ENCODE measurements around the gene SLC22A3.

SLC22A3 gene

DNA sequence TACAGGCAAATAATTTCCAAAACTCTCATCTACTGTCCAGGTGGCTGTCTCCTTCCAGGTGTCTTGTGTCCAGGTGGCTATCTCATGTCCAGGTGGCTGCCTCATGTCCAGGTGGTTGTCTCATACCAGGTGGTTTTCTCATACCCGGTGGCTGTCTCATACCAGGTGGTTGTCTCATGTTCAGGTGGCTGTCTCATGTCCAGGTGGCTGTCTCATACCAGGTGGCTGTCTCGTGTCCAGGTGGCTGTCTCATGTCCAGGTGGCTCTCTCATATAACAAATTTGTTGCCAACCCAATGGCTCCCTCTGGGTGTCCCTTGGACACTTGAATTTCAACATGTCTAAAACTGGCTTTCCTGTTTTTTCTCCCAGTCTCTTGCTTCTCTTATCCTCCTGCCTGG is 14.3 kb upstream of the SLC22A3 start:
- no peak for DNase-seq (ENCODE audit: low read depth in 2 of 2)

DNA sequence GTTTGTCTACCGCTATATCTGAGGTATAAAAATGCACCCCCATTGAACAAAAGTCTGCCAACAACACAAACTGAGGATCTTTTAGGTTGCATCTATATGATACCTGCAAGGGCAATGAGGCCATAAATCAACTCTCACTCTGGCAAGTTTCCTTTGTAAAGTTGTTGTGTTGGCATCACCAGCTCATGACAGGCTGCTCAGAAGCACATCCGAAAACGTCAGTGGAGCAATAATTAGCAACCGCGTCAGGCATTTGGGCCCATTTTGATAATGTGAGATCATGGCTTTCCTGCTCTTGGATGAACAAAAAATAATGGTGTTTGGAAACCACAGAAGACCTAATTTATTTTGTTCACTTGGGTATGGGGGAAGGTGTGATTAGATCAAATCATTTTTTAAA is 12.0 kb upstream of the SLC22A3 start:
- no peak for DNase-seq (ENCODE audit: low read depth in 2 of 2)

DNA sequence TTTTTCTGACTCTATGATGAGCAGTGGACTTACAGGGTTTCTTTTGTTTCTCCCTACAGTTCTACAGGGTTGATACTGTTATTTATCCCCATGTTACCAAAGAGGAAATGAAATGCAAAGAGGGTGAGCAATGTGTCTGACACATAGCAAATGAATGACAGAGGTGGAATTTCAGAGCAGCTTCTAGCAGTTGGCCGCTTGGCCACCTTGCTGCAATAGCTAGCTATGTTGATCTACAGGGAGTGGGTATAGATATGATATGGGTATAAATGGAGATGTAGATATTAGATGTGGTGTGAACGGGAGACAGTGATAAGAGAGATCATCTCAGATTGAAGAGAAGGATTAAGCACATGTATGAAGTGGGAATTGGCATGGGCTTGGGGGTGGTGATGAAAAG is 10.9 kb upstream of the SLC22A3 start:
- DNase-seq (ENCODE audit: low read depth in 2 of 2) = no peak

DNA sequence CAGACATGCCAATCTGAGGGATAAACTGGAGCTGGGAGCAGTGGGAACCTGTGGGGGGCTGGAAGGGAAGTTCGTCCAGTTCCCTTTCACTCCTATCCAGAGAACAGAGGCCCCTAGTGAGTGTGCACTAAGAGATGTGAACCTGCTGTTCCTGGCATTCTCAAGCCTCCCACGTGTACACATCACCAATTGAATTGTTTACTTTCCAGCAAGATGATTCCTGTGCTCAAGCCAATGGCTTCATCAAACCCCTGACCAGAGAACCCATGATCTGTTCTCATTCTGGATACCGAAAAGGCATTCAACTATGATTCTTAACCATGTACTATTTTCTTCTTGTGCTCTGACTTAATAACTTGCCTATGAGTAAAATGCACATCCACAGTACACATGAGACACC is 10.2 kb upstream of the SLC22A3 start:
- no peak for DNase-seq (ENCODE audit: low read depth in 2 of 2)

DNA sequence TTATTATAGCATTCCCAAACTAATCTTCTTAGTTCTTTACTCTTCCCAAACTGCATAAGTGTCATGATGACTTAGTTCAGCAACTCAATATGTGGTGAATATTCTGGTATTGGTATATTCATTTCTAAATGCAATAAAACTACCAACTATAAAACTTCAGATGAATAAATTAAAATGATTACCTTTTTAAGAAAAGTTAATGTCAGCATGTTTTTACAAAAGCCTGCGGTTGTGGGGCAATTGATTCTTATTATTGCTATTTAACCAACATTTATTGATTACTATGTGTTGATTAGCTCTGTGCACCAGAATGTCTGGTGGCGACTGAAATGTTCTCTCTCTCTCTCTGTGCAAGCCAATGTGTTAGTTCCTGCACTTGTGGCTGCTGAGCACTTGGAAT is 5.0 kb upstream of the SLC22A3 start:
- no peak for DNase-seq (ENCODE audit: low read depth in 2 of 2)

DNA sequence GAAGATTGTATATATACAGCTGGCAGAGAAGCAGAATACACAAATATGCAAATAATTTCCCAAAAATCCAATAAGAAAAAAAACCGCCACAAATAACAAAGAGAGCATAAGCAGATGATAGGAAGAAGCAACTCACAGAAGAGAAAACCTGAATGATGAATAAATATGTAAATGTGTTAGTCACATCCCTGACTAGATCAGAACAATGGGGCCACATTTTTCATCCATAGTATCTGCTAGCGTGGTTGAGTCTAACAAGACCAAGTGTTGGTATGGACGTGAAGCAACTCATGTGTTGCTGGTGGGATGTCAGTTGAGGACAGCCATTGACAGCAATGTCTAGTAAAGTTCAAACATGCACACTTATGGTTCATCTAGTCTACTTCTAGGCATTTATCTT is 3.9 kb upstream of the SLC22A3 start:
- DNase-seq (ENCODE audit: low read depth in 2 of 2) = no peak

DNA sequence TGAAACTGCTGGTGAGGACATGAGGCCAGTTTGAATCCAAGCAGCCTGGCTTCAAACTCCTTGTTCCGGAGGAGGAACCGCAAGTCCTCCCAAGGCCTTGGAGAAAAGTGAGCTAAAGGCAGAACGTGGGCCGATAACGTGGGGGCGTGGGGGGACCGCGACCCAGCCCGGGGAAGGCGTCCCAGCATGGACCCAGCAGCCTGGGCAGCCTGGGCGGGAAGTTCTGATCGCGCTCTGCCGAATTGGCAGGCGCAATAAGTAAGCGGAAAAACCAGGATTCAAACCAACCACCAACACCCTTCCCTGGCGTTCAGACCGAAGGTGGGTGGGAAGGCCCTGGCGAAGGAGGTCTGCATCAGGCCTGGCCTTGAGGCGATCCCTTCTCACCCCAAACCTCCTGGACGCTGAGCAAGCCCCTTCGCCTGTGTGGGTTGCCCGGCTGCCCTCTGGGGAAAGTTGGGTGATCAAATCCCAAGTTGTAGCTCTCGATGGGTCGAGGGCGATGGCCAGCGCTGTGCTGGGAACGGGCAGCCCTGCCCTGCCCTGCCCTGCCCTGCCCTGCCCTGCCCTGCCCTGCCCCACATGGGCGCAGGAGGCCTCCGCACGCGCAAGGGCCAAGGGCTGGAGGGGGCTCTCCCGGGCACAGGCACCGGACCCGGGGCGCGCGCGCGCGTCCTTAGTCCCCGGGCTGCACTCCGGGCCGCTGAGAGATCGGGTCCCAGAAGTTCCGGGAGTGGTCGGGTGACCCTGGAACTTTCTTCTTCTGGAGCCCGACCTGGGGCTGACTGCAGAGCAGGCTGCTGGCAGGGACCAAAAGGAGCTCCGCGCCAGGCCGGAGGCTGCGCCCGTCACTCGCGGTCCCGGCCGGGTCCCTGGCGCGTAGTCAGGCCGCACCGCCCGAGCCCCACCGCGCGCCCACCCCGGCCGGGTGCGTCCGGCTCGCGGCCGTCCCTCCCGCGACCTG is 637 bp upstream of the SLC22A3 start:
- DNase-seq (ENCODE audit: low read depth in 2 of 2) = no peak

DNA sequence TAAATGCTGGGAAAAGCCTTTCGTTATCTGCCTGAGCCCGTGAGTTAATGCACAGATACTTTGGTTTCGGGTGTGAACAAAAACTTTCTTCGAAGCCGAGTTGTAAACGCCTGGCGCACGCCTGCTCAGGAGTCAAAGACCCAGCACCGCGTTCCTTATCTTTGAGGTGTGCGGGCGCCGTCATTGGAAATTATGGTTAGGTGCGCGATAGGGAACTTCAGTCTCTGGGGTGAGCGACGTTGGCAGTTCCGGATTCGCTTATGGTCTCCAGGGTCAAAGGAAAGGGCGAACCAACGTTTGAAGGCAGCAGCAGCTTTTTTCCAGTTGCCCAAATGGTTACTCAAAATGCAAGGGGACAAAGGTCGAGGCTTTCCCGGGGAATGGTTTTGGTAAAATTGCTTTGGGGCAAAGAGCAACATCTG is 853 bp downstream of the SLC22A3 start:
- DNase-seq (ENCODE audit: low read depth in 2 of 2) = no peak

DNA sequence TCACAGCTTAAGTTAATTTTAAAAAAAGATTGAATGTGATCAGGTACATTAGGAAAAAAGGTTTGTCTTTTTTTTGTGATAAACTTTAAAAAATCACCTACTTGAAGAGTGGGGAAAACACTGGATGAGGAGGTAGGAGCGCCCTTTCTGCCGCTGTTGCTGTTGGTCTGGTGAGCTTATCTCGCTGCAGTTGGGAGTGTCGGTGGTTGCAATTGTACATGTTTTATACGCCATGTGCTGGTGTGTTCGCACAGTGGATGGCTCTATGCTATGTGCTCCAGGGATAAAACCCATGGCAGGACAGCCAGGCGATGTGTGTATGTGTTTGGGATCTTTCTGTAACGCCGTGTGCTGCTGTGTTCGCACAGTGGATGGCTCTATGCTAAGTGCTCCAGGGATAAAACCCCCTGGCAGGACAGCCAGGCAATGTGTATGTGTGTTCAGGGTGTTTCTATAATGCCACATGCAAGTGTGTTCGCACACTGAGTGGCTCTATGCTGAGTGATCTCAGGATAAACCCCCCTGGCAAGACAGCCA is 1.7 kb downstream of the SLC22A3 start:
- DNase-seq (ENCODE audit: low read depth in 2 of 2) = no peak

DNA sequence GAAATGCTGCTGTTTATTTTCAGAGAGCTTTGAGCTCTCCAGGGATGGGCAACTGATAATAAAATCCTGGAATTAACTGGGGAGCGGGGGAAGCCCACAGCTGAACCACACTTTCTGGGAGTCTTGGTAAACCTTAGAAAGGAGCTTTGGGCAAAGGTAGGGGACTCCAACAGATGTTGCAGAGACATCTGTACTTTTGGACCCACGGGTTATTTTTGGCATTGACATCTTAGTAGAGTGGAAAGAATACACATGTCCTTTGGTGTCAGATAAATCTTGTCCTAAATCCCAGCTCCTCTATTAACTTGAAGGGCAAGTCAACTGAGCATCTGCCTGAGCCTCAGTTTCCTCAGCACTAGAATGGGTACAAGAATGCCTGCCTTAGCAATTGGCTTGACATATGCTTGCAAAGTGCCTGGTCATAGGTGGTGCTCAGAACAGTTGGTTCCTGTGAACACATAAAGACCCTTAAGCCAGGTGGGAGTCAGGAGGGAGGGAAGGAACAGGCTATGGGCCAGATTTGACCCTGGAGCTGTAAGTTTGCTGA is 5.8 kb downstream of the SLC22A3 start:
- no peak for DNase-seq (ENCODE audit: low read depth in 2 of 2)

DNA sequence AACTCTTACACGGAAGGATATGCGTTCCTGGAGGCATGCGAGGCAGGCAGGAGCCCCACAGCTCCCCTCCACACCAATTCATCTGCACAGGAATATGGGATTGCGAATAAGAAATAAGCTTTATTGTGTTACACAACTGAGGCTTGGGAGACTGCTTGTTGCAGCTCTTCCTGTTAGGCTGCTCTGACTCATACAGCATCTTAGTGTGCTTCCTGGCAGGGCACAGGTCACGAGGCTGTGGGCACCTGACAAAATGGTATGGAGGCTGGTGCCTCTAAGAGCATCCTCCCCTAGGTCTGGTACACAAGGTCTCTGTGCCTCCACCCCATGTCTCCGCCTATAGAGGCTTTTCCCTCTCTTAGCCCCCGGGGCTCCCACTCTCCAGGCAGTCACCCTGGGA is 6.8 kb downstream of the SLC22A3 start:
- DNase-seq (ENCODE audit: low read depth in 2 of 2) = no peak

DNA sequence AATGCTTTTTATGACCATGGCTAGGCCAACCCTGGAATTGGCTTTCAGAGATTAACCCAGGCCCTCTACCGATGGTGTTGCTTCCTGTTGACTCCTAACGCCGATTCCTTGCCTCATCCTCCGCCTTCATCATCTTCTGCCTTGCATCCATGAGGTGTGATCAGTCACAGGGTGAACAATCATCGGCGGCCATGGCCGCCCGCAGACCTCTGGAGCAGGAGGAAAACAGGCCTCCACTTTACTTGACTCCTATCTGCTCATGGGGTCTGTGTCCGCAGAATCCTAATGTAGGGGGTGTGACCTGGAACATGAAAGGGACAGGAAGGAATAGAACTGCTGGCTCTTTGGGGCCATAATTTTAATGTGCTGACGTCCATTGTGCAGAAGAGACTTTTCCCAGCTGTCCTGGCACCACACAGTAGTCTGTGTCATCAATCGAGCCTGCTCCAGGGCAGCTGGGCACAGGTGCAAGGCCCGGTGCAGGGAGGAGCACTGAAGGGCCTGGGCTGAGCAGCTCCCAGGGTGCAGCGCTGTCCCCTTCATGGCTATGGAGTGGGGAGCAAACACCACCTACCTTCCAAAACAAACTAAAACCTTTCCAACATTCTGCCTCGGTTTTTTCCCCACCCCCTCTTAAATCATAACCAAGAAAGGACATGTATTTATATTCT is 8.0 kb downstream of the SLC22A3 start:
- DNase-seq (ENCODE audit: low read depth in 2 of 2) = no peak

DNA sequence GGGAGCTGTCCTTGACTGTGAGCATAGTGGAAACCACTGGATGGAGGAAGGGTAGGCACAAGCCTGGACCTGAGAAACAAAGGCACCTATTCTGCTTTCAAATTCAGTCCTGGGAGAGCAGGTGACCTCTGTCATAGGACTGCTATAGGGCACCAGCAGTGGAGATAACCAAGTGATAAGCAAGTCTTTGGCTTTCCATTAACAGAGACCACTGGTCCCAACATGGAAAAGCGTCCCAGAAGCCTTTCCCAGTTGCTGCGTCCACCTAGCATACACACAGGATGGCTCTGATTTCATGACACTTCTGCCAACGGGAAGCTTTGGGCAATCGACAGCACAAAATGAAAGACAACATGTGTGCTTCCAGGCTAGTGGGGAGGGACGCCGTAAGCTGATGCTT is 8.9 kb downstream of the SLC22A3 start:
- no peak for DNase-seq (ENCODE audit: low read depth in 2 of 2)

DNA sequence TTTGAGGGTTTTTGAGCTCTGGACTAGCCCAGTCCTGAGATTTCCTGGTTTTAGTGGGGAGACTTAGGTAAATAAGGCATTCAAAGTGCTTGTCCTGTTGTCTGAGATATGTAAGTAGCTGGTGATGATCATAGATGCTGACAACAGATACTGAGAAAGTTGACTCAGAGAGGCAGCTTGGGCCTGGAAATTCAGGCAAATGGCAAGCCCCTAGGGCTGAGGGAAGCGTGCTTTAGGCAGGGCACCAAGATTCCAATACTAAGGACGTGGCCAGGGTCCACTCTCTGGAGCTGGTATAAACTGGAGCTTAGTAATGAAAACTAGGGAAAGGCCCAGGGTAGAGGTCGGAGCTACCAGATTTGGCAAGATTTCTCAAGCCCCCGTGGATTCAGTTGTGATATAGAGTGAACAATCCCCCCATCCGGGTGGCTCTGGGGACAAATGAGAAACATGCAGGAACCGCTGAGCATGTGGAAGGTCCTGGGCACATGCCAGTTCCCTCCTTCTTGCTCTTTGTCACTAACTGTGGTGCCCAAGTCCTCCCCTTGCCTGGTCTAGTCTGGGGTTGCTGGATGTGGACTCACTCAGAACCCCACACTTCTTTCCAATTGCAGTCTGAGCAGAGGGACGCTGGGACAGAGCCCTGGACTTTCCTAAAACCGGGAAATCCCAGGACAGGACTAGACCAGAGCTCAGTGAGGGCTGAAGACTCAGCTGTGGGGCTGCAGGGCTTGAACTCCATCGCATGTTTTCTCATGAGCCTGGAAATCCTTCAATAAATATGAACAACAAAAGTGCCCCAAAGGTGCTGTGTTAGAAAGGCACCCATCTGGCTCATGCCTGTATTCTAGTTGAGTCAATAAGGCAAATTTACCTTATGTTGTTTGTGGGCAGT is 10.3 kb downstream of the SLC22A3 start:
- DNase-seq (ENCODE audit: low read depth in 2 of 2) = no peak

DNA sequence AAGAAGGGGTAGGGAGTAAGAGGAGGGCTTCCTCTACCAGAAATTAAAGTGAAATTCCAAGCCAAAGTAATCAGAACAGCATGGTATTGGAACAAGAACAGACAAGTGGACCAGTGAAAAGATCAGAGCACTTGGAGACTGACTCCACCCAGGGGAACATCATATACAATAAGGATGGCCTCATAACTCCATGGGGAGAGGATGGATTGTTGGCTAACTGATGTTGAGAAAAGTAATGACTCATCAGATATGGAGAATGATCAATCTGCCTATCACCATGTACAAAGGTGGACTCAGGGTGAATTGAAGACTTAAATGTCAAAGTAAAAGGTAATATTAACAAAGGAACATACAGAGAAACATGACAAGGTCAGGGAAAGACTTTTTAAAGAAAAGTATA is 12.8 kb downstream of the SLC22A3 start:
- DNase-seq (ENCODE audit: low read depth in 2 of 2) = no peak

DNA sequence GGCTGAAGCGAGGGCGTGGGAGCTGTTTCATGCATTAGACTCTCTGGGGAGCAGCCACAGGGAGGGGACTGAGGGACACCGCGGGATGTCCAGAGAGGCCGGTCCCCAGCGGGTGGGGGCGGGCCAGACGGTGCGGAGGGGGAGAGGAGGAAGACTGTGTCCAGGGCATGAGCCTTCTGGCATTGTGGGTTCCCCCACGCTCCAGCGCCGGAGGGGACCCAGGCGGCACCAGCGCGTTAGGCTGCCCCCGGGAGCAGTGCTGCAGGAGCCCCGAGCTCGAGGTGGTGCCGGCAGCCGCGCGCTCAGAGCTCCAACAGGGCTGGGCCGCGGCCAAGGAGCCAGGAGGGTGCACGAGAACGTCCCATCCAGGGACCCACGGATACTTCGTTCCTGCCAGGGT is 14.4 kb downstream of the SLC22A3 start:
- no peak for DNase-seq (ENCODE audit: low read depth in 2 of 2)

DNA sequence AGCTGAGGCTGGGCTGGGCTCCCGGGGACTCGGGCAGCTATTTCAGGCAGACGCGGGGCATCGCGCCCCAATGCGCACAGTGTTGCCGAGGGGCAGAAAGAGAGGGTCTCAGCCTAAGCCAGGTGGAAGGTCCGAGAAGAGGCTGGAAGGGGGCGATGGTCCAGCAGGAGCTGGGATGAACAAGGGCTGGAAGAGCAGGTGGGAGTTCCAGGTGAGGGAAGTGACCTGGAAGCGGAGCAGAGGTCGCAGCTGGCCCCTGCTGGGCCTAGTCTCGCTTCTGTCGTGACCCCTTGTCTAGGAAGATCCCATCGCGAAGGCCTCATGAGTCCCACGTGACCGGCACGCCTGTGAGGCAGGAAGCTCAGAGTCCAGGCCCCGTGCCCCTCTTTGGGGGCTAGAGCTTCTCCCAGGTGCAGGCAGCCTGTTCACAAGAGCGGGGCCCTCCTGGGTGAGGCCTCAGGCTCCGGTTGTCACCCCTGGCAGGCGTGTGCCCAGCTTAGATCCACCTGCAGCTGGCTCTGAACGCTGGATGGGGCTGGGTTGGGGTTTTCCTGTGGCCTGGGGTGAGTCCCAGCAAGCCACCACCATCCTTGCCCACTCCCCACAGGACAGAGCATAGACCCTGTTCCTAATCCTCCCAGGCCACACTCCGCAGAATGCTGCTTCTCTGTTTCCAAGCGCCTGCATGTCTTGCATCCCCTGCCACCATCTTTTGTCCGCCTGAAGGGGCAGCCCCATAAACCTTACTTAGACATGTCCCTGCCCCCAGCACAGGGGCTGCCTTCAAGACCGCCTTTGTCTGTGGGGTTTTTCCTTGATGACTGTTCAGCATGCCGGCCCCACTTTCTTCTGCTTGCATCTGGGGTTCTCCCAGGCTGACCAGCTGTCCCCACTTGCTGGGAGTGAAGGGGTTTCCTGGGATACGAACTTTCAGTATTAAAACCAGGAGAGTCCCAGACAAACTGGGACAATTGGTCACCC is 15.1 kb downstream of the SLC22A3 start:
- no peak for DNase-seq (ENCODE audit: low read depth in 2 of 2)

DNA sequence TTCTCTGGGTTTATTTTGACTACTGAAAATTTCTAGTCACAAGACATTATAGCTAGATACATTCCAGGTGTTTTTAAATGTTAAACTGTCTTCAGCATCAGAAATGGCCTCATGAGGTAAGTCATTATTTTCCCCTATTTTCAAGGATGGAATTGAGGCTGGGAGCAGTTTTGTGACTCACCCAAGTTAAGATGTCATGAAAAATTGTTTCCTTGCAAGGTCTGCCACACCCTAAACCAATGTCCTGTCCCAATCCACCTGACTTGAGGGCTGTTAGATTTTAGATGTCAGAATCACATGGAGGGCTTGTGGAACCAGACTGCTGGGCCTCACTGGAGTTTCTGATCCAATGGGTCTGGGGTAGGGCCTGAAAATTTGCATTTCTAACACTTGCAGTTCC is 16.9 kb downstream of the SLC22A3 start:
- no peak for DNase-seq (ENCODE audit: low read depth in 2 of 2)

DNA sequence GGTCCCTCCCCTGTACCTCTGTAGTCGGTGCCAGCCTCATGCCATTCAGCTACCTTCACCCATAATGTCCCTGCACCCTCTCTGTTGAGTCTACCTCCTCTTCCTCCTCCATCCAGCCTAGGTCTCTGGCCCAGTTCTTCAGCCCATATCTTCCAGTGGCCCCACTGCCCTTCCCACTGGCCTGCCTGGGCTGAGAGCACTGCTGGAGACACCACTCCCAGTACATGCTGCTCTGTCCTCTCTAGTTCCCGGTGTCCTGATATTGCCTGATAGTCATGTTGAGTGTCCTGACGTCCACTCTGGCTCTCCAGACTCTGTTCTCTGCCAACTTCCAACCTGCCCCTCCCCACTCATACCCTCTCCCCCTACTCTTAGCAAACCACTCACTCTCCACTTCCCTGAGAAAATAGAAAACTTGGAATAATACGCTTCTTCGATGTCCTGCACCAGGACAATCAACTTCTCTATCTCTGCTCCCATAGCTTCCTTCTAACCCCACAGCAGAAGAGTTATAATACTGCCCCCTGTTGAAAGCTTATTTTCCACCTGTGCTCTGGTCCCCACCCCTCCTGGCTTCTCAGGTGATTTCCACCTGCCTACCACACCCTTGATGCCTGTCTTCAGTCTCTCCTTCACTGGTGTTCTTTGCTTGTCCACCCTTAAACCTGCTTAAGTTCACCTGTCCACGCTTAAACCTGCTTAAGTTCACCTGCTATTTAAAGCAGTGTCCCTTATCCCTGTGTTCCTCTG is 19.8 kb downstream of the SLC22A3 start:
- DNase-seq (ENCODE audit: low read depth in 2 of 2) = no peak

DNA sequence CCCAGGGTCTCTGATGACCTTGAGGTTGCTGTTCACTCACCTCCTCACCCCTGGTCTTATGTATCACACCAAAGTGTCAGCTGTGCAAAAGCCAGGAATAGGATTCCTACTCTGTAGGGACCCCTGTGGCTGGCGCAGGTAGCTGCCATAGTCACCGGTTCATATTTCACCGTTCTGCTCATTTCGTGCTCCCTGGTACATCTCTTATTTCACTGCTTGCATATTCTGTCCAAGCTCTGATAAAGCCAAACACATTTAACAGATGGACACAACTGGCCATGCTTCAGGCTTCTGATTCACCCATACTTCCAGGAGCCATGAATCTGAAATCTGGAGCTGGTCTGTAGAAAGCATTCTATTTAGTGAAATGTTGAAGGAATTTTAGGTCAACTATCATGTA is 20.5 kb downstream of the SLC22A3 start:
- DNase-seq (ENCODE audit: low read depth in 2 of 2) = no peak
